Fibroblast of villous mesenchyme (primary cell): ENCODE results near the gene PLAAT3. TPM values are rescaled to one million over a fixed set of nuclear protein-coding genes. Genes with fewer than 3 reads are reported as not detected.

Experiments used
- DNase-seq: peaks from one replicate; pipeline ENCODE4 v3.0.0-alpha.2; 2010; ENCODE audit warnings: low read depth
- H3K4me3 ChIP-seq: 2 replicates; pipeline ENCODE4 v1.5.1; 2011; ENCODE audit warnings: low read depth, mild to moderate bottlenecking, low read length
- CTCF ChIP-seq: IDR thresholded peaks from 2 replicates; pipeline ENCODE4 v1.5.1; 2012; ENCODE audit warnings: low read depth, mild to moderate bottlenecking, low read length; ENCODE audit not compliant: insufficient read depth
- total RNA-seq: library from RNA; depleted of rRNA; stranded (reverse); fragments of >200 nt; gene quantifications from 2 replicates; pipeline ENCODE4 v1.2.3, GENCODE V29; 2012

The PLAAT3 gene
- total RNA-seq, 1 donor: 6.0 TPM

DNA sequence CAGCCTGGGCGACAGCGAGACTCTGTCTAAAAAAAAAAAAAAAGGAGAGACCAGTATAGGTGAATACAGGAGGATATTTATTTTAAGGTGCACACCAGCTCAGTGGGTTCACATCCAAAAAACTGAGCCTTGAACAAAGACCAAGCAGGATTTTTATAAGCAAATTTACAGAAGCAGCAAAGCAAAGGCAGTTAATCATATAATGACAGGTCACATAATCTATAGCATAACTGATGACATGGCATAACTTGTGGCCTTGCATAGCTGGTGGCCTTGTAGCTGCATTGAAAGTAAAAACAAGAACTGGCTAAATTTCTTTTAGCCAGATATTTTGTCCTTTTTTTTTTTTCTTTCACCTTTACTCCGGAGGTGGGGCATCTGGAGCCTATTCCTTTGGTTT lies 2.7 kb upstream of the PLAAT3 start:
- TF ChIP-seq CTCF: no peak
- DNase-seq: no peak
- no peak overlapping the region for H3K4me3 ChIP-seq

- peak overlapping the region; percentile 69 for H3K4me3 ChIP-seq
- peak; percentile 28 for DNase-seq
- no peak for TF ChIP-seq CTCF
These were observed 607 bp downstream of the PLAAT3 start for GRCh38 chr11:63613517-63614135.

DNA sequence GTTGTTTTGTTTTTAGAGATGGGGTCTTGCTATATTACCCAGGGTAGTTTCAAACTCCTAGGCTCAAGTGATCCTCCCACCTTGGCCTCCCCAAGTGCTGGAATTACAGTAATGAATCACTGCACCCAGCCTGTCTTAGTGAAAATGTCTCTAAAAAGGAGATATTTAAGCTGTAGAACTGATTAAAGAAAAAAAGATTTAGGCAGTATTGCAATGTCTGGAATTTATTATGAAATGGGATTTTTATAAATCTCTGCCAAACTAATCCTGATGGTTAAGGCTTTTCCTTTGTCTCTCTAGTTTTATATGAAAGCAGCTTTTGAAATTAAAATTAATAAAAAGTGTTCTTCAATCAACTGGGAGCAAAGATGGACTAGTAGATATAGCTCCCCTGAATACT lies 2.1 kb downstream of the PLAAT3 start:
- H3K4me3 ChIP-seq: no peak overlapping the region
- DNase-seq: no peak
- TF ChIP-seq CTCF: no peak

DNA sequence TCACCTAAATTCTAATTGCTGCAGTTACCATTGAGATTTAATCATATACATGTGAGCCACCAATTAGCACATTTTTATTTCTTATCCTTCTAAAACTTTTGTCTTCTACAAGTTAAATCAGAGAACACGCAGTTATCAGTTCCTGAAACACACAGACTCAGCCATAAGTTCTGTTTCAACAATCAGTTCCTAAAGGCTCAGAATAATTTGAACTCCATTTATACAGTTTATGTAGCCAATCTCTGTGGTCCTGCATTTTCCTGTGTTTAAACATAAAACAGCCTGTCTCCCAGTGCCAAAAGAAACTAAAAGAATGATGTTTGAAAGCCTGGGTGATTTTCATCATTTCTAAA lies 2.9 kb downstream of the PLAAT3 start:
- TF ChIP-seq CTCF: no peak
- H3K4me3 ChIP-seq: no peak overlapping the region
- DNase-seq: no peak

DNA sequence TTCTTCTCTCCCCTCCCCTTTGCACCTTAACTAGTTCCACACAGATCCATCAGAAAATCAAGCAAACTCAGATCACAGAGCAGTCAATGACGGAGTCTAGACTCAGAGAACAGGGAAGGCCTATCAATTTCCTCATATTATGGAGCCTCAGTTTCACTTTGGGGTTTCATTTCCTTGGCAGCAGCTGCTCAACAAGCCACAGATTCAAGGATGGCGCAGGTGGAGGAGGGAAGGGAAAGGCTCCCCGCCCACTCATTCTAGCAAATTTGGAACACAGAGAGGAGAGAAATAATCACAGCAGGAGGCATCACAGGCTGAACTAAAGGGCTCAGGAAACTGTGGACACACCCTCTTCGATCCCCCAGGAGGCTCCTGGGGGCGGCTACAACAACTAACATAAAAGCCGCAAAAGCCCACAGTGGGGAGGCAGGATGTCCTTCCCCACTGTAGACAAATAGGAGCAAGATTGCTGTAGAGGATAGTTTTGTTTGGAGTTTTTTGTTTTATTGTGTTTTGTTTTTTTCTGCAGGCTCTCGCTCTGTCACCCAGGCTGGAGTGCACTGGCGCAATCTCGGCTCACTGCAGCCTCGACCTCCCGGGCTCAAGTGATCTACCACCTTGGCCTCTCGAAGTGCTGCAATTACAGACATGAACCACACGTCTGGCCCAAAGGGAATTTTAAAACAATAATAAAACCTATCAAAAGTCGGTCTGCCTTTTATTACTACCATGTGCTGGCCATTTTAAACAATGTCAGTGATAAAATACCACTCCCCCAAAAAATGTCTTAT lies 3.4 kb downstream of the PLAAT3 start:
- no peak for TF ChIP-seq CTCF
- peak; percentile 63 for DNase-seq
- H3K4me3 ChIP-seq: no peak overlapping the region

GRCh38 chr11:63609971-63610580 lies 4.2 kb downstream of the PLAAT3 start:
- DNase-seq: no peak
- no peak overlapping the region for H3K4me3 ChIP-seq
- TF ChIP-seq CTCF: no peak
